PC-9 (cell line): ENCODE results near the gene NT5DC3.

Experiments
- CTCF ChIP-seq: fragments of 200-600 bp; sonication (generic); conservative IDR thresholded peaks from 2 replicates; pipeline ENCODE4 v1.6.1; 2017; ENCODE audit warnings: mixed run types, antibody characterized with exemption, mild to moderate bottlenecking, moderate library complexity
- EZH2 ChIP-seq: fragments of 200-600 bp; sonication (generic); IDR thresholded peaks from 2 replicates; pipeline ENCODE4 v1.8.0; 2017; ENCODE audit warnings: antibody characterized with exemption, low read depth

- no peak for TF ChIP-seq EZH2
- no peak for TF ChIP-seq CTCF
Measured at GRCh38 chr12:103799504-103799856, 41.6 kb downstream of the NT5DC3 start.
